K562 (cell line): ENCODE results near the gene CHST8. TPM values are rescaled to one million over a fixed set of nuclear protein-coding genes. Genes with fewer than 3 reads are reported as not detected.

ENCODE experiments used
- C11orf30 ChIP-seq: fragments of 450-650 bp; IDR thresholded peaks from 2 replicates; pipeline ENCODE4 v1.6.1; 2016; ENCODE audit warnings: low read depth, mild to moderate bottlenecking
- KLF13 ChIP-seq: fragments of 450-650 bp; IDR thresholded peaks from 2 replicates; pipeline ENCODE4 v1.6.1; 2016; ENCODE audit warnings: missing genetic modification characterization, low read depth, mild to moderate bottlenecking, missing compliant biosample characterization, moderate library complexity, borderline replicate concordance
- LARP7 ChIP-seq: fragments of 450-650 bp; IDR thresholded peaks from 2 replicates; pipeline ENCODE4 v1.6.1; 2016
- MCM7 ChIP-seq, 2 experiments: fragments of 450-650 bp; IDR thresholded peaks; 2 replicates each; pipeline ENCODE4 v1.6.1; 2016 to 2018
- MYBL2 ChIP-seq, 2 experiments: fragments of 450-650 bp in 1 of 2; sonication (generic) in 1 of 2; formaldehyde crosslinking in 1 of 2; IDR thresholded peaks; 2 replicates each; pipeline versions ENCODE4 v1.6.1 to v1.8.1; 2017 to 2022; ENCODE audit warnings: borderline replicate concordance in 1 of 2, inconsistent platforms in 1 of 2, low read depth in 1 of 2, mild to moderate bottlenecking in 1 of 2, missing genetic modification reagents in 1 of 2, moderate library complexity in 1 of 2
- NFRKB ChIP-seq: fragments of 450-650 bp; IDR thresholded peaks from 2 replicates; pipeline ENCODE4 v1.6.1; 2016; ENCODE audit warnings: low read depth
- PHF20 ChIP-seq: fragments of 450-650 bp; IDR thresholded peaks from 2 replicates; pipeline ENCODE4 v1.6.1; 2018; ENCODE audit not compliant: partially characterized antibody
- PHF21A ChIP-seq: fragments of 450-650 bp; IDR thresholded peaks from 2 replicates; pipeline ENCODE4 v1.6.1; 2017; ENCODE audit warnings: low read depth, borderline replicate concordance
- PTBP1 ChIP-seq: fragments of 200-400 bp; formaldehyde crosslinking; IDR thresholded peaks from 2 replicates; pipeline ENCODE4 v1.6.1; 2017; ENCODE audit warnings: low read depth, low read length
- RBM14 ChIP-seq: fragments of 200-400 bp; formaldehyde crosslinking; IDR thresholded peaks from 2 replicates; pipeline ENCODE4 v1.6.1; 2018; ENCODE audit warnings: low read depth, mild to moderate bottlenecking, low read length, moderate library complexity, borderline replicate concordance; ENCODE audit not compliant: insufficient read depth
- RBM22 ChIP-seq: fragments of 200-400 bp; formaldehyde crosslinking; IDR thresholded peaks from 2 replicates; pipeline ENCODE4 v1.6.1; 2018; ENCODE audit warnings: low read length, low read depth; ENCODE audit not compliant: poor library complexity, severe bottlenecking
- RERE ChIP-seq: sonication (generic); formaldehyde crosslinking; IDR thresholded peaks from 2 replicates; pipeline ENCODE4 v1.8.0; 2023; ENCODE audit warnings: missing genetic modification reagents, mild to moderate bottlenecking, borderline replicate concordance
- RFX1 ChIP-seq: fragments of 450-650 bp; IDR thresholded peaks from 2 replicates; pipeline ENCODE4 v1.6.1; 2016; ENCODE audit warnings: mild to moderate bottlenecking, moderate library complexity
- SMARCA4 ChIP-seq: fragments of 450-650 bp; IDR thresholded peaks from 2 replicates; pipeline ENCODE4 v1.6.1; 2016
- TAF15 ChIP-seq: fragments of 200-400 bp; formaldehyde crosslinking; IDR thresholded peaks from 2 replicates; pipeline ENCODE4 v1.6.1; 2017; ENCODE audit warnings: mild to moderate bottlenecking, low read depth, low read length, moderate library complexity
- XRCC5 ChIP-seq: fragments of 200-400 bp; formaldehyde crosslinking; IDR thresholded peaks from 2 replicates; pipeline ENCODE4 v1.6.1; 2017; ENCODE audit warnings: low read depth, mild to moderate bottlenecking, low read length
- ZBTB7A ChIP-seq: IDR thresholded peaks from 2 replicates; pipeline ENCODE4 v1.6.1; 2011; ENCODE audit warnings: low read depth, mild to moderate bottlenecking, low read length, moderate library complexity, borderline replicate concordance; ENCODE audit not compliant: control insufficient read depth
- ZNF431 ChIP-seq: sonication (generic); formaldehyde crosslinking; IDR thresholded peaks from 2 replicates; pipeline ENCODE4 v1.8.0; 2022; ENCODE audit warnings: mild to moderate bottlenecking, missing genetic modification reagents
- ZNF449 ChIP-seq: fragments of 250-450 bp; sonication (Bioruptor Pico); IDR thresholded peaks from 2 replicates; pipeline ENCODE4 v1.8.0; 2022; ENCODE audit warnings: moderate library complexity, mild to moderate bottlenecking, inconsistent platforms
- polyA plus RNA-seq, 8 experiments: library from polyadenylated mRNA; depleted of rRNA in 4 of 8; stranded (reverse) in 5 of 8; unstranded in 3 of 8; fragments of >200 nt; fragmentation: Nextera tagmentation in 2 of 8; fragmentation: Illumina TruSeq in 1 of 8; extraction: Ambion mirVana in 2 of 8; extraction: Trizol in 1 of 8; gene quantifications; 2 replicates each; pipeline versions ENCODE4 v1.2.1 to v1.2.3, GENCODE V29; 2011 to 2014; ENCODE audit warnings: inconsistent platforms in 1 of 8, missing spikeins in 1 of 8
- total RNA-seq, 7 experiments: library from RNA; depleted of rRNA in 6 of 7; stranded (reverse); fragments of >200 nt in 6 of 7; fragmentation: Illumina TruSeq in 2 of 7; extraction: Trizol in 2 of 7; gene quantifications; 2 replicates each; pipeline versions ENCODE4 v1.2.1 to v1.2.3, GENCODE V29; 2011 to 2021; ENCODE audit warnings: low replicate concordance in 1 of 7
- TF ChIP-seq, protein P1 (sequence below): fragments of 450-650 bp; IDR thresholded peaks from 2 replicates; pipeline ENCODE4 v1.6.1; 2016; ENCODE audit warnings: borderline replicate concordance

Gene CHST8
- total and polyA plus RNA-seq, 9 of the 15 experiments (the other 6 are each of a cell fraction or from before 2014, with no cell fraction given), result 0.11 TPM; not detected in 8

DNA sequence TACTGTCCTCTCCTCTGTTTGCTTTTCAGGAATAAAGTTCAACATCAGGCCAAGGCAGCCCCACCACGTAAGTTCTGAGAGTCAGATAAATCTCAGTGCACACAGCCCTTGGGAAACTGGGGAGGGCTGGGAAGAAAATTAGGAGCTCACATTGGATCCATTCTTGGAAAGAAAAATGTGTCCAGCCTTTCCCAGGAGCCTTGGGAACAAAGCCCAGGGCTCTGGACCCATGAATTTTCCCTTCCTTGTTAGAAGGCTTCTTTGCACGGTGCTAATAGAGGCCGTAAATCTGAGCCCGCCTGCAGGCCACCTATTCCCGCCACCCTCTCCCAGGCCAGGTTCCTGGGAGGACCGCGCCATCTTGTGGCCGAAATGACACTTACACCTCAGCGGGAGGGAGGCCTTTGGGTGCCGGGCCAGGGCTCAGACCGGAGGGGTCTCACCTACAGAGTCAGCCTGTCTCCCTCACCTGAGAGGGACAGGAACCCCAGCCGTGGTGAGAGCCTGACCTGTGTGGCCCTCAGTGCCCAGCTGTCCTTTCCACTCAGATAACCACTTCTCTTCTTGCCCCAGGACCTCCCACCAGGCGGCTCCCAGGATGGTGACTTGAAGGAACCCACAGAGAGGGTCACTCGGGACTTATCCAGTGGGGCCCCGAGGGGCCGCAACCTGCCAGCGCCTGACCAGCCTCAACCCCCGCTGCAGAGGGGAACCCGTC is 149.8 kb downstream of the CHST8 start (continued):
- no peak for TF ChIP-seq PHF20
- no peak for TF ChIP-seq ZNF449 (CRISPR knock-in tag)
- TF ChIP-seq MYBL2 (IDR thresholded peaks at IDR 0.05; ENCODE audit: low read depth), result no peak
- TF ChIP-seq MYBL2 (CRISPR knock-in tag; IDR thresholded peaks at IDR 0.05; ENCODE audit: borderline replicate concordance), result no peak
- TF ChIP-seq RFX1, result no peak
- TF ChIP-seq SMARCA4, result no peak
- TF ChIP-seq KLF13 (tag), result no peak
- TF ChIP-seq RBM22, result no peak
- TF ChIP-seq MCM7 (IDR thresholded peaks at IDR 0.05), result no peak
- TF ChIP-seq ZBTB7A, result no peak
- peak; percentile 46; the same call in 1 of the 2 replicates for TF ChIP-seq XRCC5
- TF ChIP-seq PHF21A, result peak; percentile 98
- TF ChIP-seq TAF15, result no peak
- no peak for TF ChIP-seq RERE (CRISPR knock-in tag)
- TF ChIP-seq ZNF431 (CRISPR knock-in tag), result no peak
- no peak for TF ChIP-seq PTBP1
- no peak for TF ChIP-seq RBM14
- TF ChIP-seq LARP7, result no peak
- no peak for TF ChIP-seq NFRKB
- TF ChIP-seq, protein P1, sequence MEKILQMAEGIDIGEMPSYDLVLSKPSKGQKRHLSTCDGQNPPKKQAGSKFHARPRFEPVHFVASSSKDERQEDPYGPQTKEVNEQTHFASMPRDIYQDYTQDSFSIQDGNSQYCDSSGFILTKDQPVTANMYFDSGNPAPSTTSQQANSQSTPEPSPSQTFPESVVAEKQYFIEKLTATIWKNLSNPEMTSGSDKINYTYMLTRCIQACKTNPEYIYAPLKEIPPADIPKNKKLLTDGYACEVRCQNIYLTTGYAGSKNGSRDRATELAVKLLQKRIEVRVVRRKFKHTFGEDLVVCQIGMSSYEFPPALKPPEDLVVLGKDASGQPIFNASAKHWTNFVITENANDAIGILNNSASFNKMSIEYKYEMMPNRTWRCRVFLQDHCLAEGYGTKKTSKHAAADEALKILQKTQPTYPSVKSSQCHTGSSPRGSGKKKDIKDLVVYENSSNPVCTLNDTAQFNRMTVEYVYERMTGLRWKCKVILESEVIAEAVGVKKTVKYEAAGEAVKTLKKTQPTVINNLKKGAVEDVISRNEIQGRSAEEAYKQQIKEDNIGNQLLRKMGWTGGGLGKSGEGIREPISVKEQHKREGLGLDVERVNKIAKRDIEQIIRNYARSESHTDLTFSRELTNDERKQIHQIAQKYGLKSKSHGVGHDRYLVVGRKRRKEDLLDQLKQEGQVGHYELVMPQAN, result no peak
- no peak for TF ChIP-seq C11orf30
